ENCODE measurements around the gene PRPF40A. TPM values are rescaled to one million over a fixed set of nuclear protein-coding genes. Genes with fewer than 3 reads are reported as not detected.

Gene PRPF40A
- total and polyA plus RNA-seq, 9 of the 15 experiments (the other 6 are each of a cell fraction or from before 2014, with no cell fraction given), result 168 to 304 (median 264) TPM

- TF ChIP-seq UBTF (IDR thresholded peaks at IDR 0.05; ENCODE audit: borderline replicate concordance in 1 of 2, low read depth in 2 of 2, low read length in 2 of 2) (0 out of 4 replicates have a peak, but pooled peaks of 1 of the 2 experiments have one; percentile 48), TEAD4 (IDR thresholded peaks at IDR 0.05; ENCODE audit: low read length) (no peak), TEAD4 (CRISPR knock-in tag; IDR thresholded peaks at IDR 0.05; ENCODE audit: borderline replicate concordance) (no peak), ZNF41 (CRISPR knock-in tag; conservative IDR thresholded peaks at IDR 0.05) (no peak; the same call in 1 of the 2 replicates), AFF4 (CRISPR knock-in tag; IDR thresholded peaks at IDR 0.05) (peak; percentile 54; the same call in 1 of the 2 replicates), TGIF2 (CRISPR knock-in tag; IDR thresholded peaks at IDR 0.05) (no peak), ZNF398 (CRISPR knock-in tag; IDR thresholded peaks at IDR 0.05) (no peak), FOXJ3 (CRISPR knock-in tag; IDR thresholded peaks at IDR 0.05) (no peak), YBX1 (IDR thresholded peaks at IDR 0.05) (no peak), TFAP4 (CRISPR knock-in tag; IDR thresholded peaks at IDR 0.05; ENCODE audit: borderline replicate concordance) (peak; percentile 57), RBM15 (IDR thresholded peaks at IDR 0.05; ENCODE audit: insufficient read depth, low read length) (no peak), ETS1 (conservative IDR thresholded peaks at IDR 0.05; ENCODE audit: control insufficient read depth, low read depth, low read length) (peak; percentile 63; the same call in 1 of the 2 replicates), PML (IDR thresholded peaks at IDR 0.05; ENCODE audit: low read length) (peak; percentile 68), ZBED1 (IDR thresholded peaks at IDR 0.05) (no peak), DACH1 (IDR thresholded peaks at IDR 0.05; ENCODE audit: partially characterized antibody) (no peak), CREM (IDR thresholded peaks at IDR 0.05; ENCODE audit: low read depth) (peak; percentile 95), ZNF282 (CRISPR knock-in tag; IDR thresholded peaks at IDR 0.05) (no peak)
These were observed at the start of gene PRPF40A (continued) for GRCh38 chr2:152717228-152718075.
